ENCODE data around the gene SHCBP1.

The SHCBP1 gene

DNA sequence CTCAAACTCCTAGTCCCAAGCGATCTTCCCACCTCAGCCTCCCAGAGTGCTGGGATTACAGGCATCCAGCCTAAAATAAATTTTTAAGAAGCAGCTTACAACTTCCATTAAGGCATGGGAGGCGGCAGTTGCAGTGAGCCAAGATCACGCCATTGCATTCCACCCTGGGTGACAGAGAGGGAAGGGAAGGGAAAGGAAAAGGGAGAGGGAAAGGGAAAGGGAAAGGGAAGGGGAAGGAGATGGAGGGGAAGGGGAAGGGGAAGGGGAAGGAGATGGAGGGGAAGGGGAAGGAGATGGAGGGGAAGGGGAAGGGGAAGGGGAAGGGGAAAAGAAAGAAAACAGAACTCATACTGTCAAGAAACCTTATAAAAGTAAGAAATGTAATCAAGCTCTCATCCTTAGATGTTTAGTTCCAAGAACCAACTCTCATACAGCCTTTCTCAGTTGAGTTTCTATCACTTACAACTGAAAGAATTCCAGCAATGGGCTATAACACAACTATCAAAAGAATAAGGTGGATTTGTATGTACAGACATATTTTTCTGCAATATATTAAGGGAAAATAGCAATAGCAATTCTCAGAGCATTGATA, 43.1 kb downstream of the SHCBP1 start:
- H3K79me2 ChIP-seq (ENCODE audit: control insufficient read depth, low read length) = peaks cover 12% of the 10 kb centered on the region
- no peak overlapping the region for H3K27ac ChIP-seq (ENCODE audit: low read depth, low read length)
- H3F3A ChIP-seq (ENCODE audit: control insufficient read depth, insufficient read depth) = peaks cover 21% of the 10 kb centered on the region
- H3K36me3 ChIP-seq (ENCODE audit: control insufficient read depth, low read length) = peaks cover 46% of the 10 kb centered on the region
- H4K20me1 ChIP-seq (ENCODE audit: control insufficient read depth, insufficient read depth, low read depth, low read length) = no peaks in the 10 kb centered on the region
- H3K9me2 ChIP-seq (replicated peaks; ENCODE audit: control insufficient read depth, low read length) = no peaks in the 10 kb centered on the region
- H3K4me1 ChIP-seq (ENCODE audit: control insufficient read depth, low read length) = peaks cover 17% of the 10 kb centered on the region
- no peak overlapping the region for H3K4me3 ChIP-seq (ENCODE audit: low read length)
- TF ChIP-seq EZH2phosphoT487 (IDR thresholded peaks at IDR 0.05; ENCODE audit: borderline replicate concordance, low read length) = no peak
- TF ChIP-seq, protein P1, sequence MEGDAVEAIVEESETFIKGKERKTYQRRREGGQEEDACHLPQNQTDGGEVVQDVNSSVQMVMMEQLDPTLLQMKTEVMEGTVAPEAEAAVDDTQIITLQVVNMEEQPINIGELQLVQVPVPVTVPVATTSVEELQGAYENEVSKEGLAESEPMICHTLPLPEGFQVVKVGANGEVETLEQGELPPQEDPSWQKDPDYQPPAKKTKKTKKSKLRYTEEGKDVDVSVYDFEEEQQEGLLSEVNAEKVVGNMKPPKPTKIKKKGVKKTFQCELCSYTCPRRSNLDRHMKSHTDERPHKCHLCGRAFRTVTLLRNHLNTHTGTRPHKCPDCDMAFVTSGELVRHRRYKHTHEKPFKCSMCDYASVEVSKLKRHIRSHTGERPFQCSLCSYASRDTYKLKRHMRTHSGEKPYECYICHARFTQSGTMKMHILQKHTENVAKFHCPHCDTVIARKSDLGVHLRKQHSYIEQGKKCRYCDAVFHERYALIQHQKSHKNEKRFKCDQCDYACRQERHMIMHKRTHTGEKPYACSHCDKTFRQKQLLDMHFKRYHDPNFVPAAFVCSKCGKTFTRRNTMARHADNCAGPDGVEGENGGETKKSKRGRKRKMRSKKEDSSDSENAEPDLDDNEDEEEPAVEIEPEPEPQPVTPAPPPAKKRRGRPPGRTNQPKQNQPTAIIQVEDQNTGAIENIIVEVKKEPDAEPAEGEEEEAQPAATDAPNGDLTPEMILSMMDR (IDR thresholded peaks at IDR 0.05; ENCODE audit: low read depth, low read length, poor library complexity, severe bottlenecking) = no peak
- no peaks in the 10 kb centered on the region for H3K9me3 ChIP-seq (ENCODE audit: control insufficient read depth, insufficient read depth, low read length)
- H3K4me2 ChIP-seq (ENCODE audit: low read length) = no peak overlapping the region
- no peaks in the 10 kb centered on the region for H3K27me3 ChIP-seq (ENCODE audit: control insufficient read depth, low read length)

DNA sequence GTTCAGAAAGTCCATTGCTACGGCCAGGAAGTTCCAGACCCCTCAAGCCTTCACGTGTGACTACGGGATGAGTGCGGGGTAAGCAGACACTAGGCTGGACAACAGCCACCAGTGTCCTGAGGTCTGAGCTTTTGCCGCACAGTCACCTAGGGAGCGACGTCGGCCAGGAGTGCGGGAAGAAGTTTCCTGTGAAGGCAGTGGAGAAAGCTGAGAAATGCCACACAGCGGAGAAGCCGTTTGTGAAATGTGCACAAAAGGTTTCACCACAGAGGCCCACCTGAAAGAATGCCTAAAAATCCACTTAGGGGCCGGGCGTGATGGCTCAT, 47.4 kb downstream of the SHCBP1 start:
- Histone ChIP-seq H3K27ac (ENCODE audit: low read depth, low read length) (no peak overlapping the region), H3K79me2 (ENCODE audit: control insufficient read depth, low read length) (no peaks in the 10 kb centered on the region), H3K36me3 (ENCODE audit: control insufficient read depth, low read length) (peaks cover 12% of the 10 kb centered on the region), H3K27me3 (ENCODE audit: control insufficient read depth, low read length) (no peaks in the 10 kb centered on the region), H3F3A (ENCODE audit: control insufficient read depth, insufficient read depth) (peaks cover 17% of the 10 kb centered on the region), H3K9me3 (ENCODE audit: control insufficient read depth, insufficient read depth, low read length) (no peaks in the 10 kb centered on the region), H3K4me2 (ENCODE audit: low read length) (no peak overlapping the region), H4K20me1 (ENCODE audit: control insufficient read depth, insufficient read depth, low read depth, low read length) (no peaks in the 10 kb centered on the region), H3K9me2 (replicated peaks; ENCODE audit: control insufficient read depth, low read length) (no peaks in the 10 kb centered on the region), H3K4me1 (ENCODE audit: control insufficient read depth, low read length) (peaks cover 17% of the 10 kb centered on the region), H3K4me3 (ENCODE audit: low read length) (no peak overlapping the region)
- no peak for TF ChIP-seq EZH2phosphoT487 (IDR thresholded peaks at IDR 0.05; ENCODE audit: borderline replicate concordance, low read length)
- TF ChIP-seq, protein P1 (IDR thresholded peaks at IDR 0.05; ENCODE audit: low read depth, low read length, poor library complexity, severe bottlenecking) = no peak

DNA sequence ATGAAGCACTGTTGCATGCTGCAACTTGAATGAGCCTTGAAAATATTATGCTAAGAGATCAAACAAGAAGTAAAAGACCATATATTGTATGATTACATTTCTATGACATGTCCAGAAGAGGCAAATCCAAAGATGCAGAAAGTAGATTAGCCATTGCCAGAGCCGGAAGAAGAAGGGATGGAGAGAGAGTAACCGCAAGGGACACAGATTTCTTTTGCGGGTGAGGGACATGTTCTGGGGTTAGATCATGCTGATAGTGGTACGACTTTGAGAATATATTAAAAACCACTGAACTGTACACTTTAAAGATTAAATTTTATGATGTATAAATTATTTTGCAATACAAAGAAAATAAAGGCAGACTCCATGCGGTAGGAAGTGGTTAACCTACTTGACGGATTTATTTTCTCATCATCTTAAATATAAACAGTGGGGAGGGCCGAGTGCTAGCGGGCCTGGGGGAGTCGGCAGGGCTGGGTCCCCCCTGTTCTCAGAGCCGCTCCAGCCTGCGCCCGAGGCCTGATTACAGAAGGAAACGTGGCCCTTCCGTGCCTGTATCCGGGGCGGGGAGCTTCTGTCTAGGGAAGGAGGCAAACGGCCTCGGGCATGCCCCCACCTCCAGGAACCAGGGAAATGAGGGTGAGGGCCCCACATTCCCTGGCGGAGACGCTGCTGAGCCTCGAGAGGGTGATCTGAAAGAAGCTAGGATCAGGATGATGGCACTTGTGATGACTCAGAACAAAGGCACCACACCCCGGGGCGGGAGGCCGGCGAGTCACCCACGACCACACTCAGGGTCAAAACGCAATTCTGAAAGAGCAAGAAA, 48.0 kb downstream of the SHCBP1 start:
- H3K27ac ChIP-seq (ENCODE audit: low read depth, low read length) = no peak overlapping the region
- H3K79me2 ChIP-seq (ENCODE audit: control insufficient read depth, low read length) = no peaks in the 10 kb centered on the region
- peaks cover 17% of the 10 kb centered on the region for H3F3A ChIP-seq (ENCODE audit: control insufficient read depth, insufficient read depth)
- TF ChIP-seq, protein P1 (IDR thresholded peaks at IDR 0.05; ENCODE audit: low read depth, low read length, poor library complexity, severe bottlenecking) = no peak
- TF ChIP-seq EZH2phosphoT487 (IDR thresholded peaks at IDR 0.05; ENCODE audit: borderline replicate concordance, low read length) = no peak
- peaks cover 17% of the 10 kb centered on the region for H3K4me1 ChIP-seq (ENCODE audit: control insufficient read depth, low read length)
- H3K4me2 ChIP-seq (ENCODE audit: low read length) = no peak overlapping the region
- H3K4me3 ChIP-seq (ENCODE audit: low read length) = no peak overlapping the region
- no peaks in the 10 kb centered on the region for H4K20me1 ChIP-seq (ENCODE audit: control insufficient read depth, insufficient read depth, low read depth, low read length)
- H3K27me3 ChIP-seq (ENCODE audit: control insufficient read depth, low read length) = no peaks in the 10 kb centered on the region
- peaks cover 8% of the 10 kb centered on the region for H3K36me3 ChIP-seq (ENCODE audit: control insufficient read depth, low read length)
- H3K9me3 ChIP-seq (ENCODE audit: control insufficient read depth, insufficient read depth, low read length) = no peaks in the 10 kb centered on the region
- H3K9me2 ChIP-seq (replicated peaks; ENCODE audit: control insufficient read depth, low read length) = no peaks in the 10 kb centered on the region
